ENCODE measurements around the gene WTIP.

DNA sequence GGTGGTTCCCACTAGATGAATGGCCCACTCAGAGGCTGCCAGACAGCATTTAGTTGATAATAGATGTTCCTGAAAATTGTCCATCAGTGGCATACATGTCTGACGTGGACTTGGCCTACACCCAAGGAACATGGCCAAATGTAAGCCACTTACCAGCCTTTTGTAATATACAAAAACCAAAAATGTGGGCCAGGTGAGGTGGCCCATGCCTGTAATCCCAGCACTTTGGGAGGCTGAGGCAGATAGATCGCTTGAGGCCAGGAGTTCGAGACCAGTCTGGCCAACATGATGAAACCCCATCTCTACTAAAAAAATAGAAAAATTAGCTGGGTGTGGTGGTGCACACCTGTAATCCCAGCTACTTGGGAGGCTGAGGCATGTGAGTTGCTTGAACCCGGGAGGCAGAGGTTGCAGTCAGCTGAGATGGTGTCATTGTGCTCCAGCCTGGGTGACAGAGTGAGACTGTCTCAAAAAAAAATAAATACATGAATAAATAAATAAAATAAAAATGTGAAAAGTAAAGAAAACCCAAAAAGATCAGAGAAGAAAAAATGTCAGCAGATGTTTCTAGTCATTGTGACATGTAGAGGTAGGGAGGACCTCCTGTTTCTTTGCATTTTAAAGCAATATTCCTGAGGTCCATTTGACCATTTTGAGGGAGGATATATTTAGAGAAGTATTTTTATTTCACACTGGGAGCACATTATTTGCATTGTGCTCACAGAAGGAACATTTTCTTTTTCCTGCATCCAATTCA, 7.1 kb upstream of the WTIP start:
- TF ChIP-seq, protein P1, sequence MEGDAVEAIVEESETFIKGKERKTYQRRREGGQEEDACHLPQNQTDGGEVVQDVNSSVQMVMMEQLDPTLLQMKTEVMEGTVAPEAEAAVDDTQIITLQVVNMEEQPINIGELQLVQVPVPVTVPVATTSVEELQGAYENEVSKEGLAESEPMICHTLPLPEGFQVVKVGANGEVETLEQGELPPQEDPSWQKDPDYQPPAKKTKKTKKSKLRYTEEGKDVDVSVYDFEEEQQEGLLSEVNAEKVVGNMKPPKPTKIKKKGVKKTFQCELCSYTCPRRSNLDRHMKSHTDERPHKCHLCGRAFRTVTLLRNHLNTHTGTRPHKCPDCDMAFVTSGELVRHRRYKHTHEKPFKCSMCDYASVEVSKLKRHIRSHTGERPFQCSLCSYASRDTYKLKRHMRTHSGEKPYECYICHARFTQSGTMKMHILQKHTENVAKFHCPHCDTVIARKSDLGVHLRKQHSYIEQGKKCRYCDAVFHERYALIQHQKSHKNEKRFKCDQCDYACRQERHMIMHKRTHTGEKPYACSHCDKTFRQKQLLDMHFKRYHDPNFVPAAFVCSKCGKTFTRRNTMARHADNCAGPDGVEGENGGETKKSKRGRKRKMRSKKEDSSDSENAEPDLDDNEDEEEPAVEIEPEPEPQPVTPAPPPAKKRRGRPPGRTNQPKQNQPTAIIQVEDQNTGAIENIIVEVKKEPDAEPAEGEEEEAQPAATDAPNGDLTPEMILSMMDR (conservative IDR thresholded peaks at IDR 0.05; ENCODE audit: low read depth, low read length): no peak
- TF ChIP-seq CEBPB (IDR thresholded peaks at IDR 0.05; ENCODE audit: low read depth, low read length): no peak
- TF ChIP-seq RFX5 (IDR thresholded peaks at IDR 0.05; ENCODE audit: low read depth, low read length): no peak
- TF ChIP-seq RAD21 (IDR thresholded peaks at IDR 0.05; ENCODE audit: low read length): no peak
- TF ChIP-seq CHD1 (IDR thresholded peaks at IDR 0.05; ENCODE audit: low read depth, low read length): no peak
- TF ChIP-seq, protein P2, sequence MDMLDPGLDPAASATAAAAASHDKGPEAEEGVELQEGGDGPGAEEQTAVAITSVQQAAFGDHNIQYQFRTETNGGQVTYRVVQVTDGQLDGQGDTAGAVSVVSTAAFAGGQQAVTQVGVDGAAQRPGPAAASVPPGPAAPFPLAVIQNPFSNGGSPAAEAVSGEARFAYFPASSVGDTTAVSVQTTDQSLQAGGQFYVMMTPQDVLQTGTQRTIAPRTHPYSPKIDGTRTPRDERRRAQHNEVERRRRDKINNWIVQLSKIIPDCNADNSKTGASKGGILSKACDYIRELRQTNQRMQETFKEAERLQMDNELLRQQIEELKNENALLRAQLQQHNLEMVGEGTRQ (IDR thresholded peaks at IDR 0.05; ENCODE audit: low read depth, low read length): no peak
- TF ChIP-seq POLR2A (IDR thresholded peaks at IDR 0.05; ENCODE audit: low read depth, low read length): no peak
- TF ChIP-seq BHLHE40 (IDR thresholded peaks at IDR 0.05; ENCODE audit: low read depth, low read length): no peak
- TF ChIP-seq MAFK (IDR thresholded peaks at IDR 0.05; ENCODE audit: low read depth, low read length): no peak
- TF ChIP-seq, protein P3, sequence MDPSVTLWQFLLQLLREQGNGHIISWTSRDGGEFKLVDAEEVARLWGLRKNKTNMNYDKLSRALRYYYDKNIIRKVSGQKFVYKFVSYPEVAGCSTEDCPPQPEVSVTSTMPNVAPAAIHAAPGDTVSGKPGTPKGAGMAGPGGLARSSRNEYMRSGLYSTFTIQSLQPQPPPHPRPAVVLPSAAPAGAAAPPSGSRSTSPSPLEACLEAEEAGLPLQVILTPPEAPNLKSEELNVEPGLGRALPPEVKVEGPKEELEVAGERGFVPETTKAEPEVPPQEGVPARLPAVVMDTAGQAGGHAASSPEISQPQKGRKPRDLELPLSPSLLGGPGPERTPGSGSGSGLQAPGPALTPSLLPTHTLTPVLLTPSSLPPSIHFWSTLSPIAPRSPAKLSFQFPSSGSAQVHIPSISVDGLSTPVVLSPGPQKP (IDR thresholded peaks at IDR 0.05; ENCODE audit: borderline replicate concordance, low read depth, low read length): no peak
